NT2/D1 (cell line): ENCODE results near the gene FGF19.

Experiments used
- SUZ12 ChIP-seq: IDR thresholded peaks from 2 replicates; pipeline ENCODE4 v1.6.1; 2011; ENCODE audit not compliant: insufficient read length, insufficient read depth; ENCODE audit errors: extremely low read depth
- YY1 ChIP-seq: IDR thresholded peaks from 2 replicates; pipeline ENCODE4 v1.6.1; 2011; ENCODE audit not compliant: insufficient read length, insufficient read depth
- ZNF274 ChIP-seq: IDR thresholded peaks from 2 replicates; pipeline ENCODE4 v1.6.1; 2011; ENCODE audit warnings: mild to moderate bottlenecking, low read depth, low read length

GRCh38 chr11:69653406-69653960, 50.3 kb downstream of the FGF19 start:
- TF ChIP-seq YY1 (no peak), SUZ12 (no peak), ZNF274 (no peak)
